HG03439 (cell line): Measurements from ENCODE around the gene C6orf89.
A peak's percentile ranks its signal among the peaks of the same experiment; 100 is the strongest.

Experiments
- ATAC-seq: cut with Tn5 transposase; IDR thresholded peaks from one replicate; pipeline ENCODE4 v1.9.1; 2021; ENCODE audit warnings: mild to moderate bottlenecking, moderate library complexity; ENCODE audit not compliant: unreplicated experiment

Gene C6orf89, protein sequence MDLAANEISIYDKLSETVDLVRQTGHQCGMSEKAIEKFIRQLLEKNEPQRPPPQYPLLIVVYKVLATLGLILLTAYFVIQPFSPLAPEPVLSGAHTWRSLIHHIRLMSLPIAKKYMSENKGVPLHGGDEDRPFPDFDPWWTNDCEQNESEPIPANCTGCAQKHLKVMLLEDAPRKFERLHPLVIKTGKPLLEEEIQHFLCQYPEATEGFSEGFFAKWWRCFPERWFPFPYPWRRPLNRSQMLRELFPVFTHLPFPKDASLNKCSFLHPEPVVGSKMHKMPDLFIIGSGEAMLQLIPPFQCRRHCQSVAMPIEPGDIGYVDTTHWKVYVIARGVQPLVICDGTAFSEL

DNA sequence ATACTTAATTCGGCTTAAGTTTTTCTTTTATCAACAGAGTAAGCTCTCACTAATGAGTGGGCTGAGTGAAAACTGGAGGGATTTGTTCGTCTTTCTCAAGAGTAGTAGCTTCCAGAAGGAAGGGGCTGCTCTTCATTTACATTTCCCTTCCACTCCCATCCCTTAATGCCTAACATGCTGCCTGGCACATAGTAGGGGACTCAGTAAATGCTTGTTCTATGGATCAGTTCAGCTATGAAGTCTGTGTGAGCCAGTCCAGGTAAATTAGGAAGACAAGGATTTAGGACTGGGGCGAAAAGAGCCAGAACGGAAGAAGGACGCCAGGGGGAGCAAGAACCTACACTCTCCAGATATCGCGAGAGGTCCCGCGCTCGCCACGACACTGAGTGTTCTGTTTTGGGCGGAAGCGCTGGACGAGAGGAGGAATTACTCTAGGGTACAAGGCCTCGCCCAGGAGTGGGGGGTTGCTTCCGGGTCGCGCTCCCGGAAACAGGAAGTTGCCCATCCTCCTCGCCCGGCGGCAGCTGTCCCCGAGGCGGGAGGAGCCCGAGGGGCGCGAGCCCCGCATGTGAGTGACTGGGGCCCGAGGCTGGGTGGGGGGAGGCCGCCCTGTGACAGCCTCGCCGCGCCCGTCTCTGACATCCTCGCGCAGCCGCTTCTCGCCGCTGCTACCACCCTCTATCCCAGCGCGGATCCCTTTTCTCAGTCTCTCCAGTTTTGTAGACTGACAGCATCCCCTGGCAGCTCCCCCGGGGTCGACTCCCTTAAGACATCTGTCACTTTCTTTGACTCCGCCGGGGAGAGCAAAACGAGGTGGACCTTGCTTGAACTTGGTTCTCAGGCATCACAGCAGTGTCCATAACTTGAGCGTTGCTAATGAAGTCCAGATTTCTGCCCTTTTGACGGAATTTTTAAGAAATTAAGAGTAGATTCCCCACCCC lies at the start of gene C6orf89:
Gene C6orf89, plus strand, starts transcription at position 492 of the 941 bp plus-strand sequence. CDS start 13,493 bp downstream, outside the sequence.
- peak; percentile 95 for ATAC-seq

DNA sequence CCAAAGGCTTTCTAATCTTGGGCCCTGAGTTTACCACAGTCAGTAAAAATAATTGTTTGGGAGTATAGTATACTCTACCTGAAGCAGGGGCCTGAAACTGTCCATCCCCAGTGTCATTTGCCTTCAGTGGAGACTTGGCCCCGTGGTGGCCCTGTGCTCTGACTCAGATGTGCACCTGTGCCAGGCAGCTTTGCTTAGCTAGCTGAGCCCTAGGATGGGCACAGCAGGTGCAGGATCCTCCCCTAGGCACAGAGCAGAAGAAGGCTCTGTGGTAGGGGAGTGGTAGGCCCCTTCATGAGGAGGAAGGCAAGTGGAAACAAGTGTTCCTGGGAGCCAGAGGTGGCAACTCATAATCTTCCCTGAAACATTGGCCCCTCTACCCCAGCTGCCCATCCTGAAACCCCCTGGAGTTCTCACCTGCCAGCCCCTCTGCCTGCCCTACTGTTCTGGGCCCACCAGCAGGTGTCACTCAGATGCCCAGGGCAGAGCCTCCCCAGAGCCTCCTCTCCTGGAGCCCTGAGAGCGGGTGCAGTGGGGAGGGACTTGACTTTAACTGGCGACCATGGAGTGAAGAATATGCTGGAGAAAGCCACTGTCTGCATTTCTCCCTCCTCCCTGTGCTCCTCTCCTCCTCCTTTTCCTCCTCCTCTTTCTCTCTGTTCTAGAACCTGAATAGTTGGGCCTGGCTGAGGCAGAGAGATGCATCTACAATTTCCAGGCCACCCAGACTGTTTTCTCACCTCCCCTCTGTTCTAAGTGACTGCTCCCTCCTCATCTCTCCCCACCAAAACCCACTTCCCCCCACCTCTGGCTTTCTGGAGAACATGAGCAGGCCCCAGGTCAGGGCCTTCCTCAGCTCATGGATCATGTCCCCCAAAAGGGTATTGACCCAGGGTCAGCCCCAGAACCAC lies 49.4 kb upstream of the C6orf89 start:
- ATAC-seq = no peak

DNA sequence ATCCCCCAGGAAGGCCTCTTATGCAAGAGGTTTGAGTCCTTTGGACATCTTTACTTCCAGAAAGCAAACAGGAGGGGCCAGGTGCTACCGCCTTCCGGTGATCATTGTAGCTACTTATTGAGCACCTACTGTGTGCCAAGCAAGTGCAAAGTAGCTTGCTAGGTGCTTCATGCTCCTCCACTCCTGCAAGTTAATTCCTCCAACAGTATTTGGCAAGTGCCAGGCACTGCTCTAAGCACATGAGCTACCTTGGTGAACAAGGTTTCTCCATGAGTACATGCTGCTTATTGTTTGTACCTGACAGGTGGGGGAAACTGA lies 48.8 kb upstream of the C6orf89 start:
- ATAC-seq = no peak

DNA sequence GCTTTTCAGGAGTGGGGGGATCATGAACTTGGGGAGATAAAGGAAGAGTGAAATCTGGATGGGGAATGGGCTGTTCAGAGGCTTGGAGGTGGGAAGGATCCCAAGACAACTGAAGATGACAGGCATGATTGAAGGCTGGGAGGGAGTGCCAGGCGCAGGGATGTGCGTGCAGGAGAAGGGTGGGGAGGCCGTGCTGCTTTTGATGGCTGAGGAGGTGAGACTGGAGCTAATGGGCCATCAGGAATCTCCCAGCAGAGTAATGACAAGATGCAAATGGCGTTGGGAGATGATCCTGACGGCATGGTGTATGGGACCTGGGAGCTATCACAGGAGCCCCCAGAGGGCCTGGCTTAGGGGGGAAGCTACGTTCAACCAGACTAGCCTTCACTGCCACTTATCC lies 48.1 kb upstream of the C6orf89 start:
- ATAC-seq = no peak

DNA sequence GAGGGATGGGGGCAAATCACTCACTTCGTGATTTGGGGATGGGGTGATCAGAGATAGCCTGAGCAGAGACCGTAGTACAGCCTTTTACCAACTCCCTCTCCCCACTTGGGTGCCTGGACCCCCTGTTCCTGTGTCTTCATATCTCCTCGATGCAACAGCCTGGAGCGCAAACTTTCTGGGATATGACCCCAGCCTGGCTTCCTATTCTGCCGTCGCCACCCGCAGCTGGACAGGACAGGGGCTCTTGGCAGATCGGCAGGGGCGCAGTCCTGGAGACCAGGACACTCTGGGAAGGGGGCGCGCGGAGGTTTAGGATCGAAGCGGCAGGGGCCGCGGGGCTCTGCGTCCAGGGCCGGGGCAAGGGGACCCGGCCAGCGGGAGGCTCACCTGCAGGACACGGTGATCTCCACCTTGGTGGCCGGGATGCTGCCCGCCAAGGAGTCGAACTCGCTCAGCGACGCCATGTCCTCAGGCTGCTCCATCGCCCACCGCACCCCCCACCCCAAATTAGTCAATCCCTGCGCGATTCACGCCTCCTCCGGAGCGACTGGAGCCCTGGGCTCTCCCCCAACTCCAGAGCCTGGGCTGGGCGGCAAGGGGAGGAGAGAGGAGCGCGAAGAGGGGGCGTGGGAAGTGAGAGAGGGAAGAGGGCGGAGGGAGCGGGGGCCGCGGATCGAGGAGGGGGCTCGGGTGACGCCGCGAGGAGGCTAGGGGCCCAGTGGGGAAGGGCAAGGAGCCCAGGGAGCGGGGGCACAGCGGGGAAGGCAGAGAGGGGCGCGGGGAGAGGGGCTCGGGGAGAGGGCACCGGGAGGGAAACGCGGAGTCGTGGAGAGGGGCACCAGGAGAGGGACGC lies 46.6 kb upstream of the C6orf89 start, which contains the start of gene CPNE5:
Gene CPNE5, minus strand, starts transcription at position 549 of the 853 bp plus-strand sequence. Its CDS starts 67 bp downstream, at position 482.
- no peak for ATAC-seq

DNA sequence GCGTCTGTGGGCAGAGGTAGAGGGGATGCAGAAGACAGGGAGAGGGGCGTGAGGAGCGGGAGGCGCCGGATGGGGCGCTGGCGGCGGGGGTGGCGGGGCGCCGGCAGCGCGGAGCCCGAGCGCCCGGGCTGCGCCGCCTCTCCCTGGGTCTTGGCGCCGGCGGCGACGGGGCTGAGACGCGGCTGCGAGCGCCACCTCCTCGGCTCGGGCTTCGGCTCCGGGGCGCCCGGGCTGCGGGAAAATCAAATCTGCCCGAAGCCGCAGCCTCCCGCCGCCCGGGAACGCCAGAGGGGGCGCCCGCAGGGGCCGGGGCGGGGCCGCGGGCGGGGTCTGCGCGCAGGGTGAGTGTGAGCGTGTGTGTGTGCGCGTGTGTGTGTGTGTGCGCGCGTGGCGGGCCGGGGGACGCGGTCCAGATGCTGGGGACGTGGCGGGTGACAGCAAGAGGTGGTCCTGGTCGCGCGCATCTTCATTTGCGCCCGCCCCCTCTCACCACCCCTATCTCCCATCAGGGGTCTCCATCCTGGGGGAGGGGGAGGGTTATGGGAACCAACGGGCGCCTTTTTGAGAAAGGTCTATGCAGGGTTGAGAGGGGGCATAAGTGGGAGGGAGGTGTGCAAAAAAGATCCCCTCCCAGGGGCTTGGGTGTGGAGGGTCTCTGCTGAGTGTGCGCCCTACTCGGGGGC lies 45.9 kb upstream of the C6orf89 start:
- no peak for ATAC-seq

DNA sequence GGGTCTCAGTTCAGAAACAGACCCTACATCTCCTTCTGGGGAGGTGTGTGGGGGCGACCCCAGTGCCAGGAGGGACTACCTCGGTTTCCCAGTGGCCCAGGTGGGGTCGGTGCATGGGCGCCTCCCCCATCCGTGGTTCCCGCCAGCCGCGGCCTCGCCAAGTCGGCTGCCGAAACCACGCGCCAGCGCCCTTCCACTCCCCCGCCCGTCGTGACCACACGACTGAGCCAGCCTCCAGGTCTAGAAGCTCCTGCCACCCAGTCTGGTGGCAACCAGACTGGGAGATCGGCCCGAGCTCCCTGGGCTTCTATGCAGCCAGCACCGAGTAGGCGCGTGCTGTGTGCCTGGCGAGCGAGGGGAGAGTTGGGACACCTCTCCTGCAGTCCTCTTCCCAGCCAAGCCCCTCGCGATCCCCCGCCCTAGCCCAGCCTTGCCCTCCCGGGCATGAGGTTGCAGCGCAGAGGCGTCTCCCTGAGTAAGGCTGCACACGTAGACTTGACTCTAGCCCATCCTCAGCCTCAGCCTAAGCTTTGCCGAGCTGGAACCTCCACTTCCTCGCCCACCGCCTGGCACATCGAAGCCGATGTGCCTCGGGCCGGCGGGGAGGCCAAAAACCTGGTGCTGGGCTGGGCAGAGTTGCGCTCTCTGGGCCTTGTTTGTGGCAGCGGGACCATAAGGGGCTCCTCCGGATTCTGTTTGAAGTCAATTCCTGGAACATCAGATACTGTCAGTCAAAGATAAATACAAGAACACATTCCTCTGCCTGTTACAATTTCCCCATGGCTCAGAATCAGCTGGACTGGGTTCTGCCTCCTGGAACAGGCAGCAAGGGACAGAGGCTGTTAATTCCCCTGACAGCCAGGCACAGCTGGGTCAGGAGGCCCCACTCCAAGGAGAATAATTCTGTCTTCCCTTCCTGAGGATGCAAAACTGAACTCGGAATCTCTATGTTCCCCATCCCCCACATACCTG lies 45.0 kb upstream of the C6orf89 start:
- ATAC-seq = no peak

DNA sequence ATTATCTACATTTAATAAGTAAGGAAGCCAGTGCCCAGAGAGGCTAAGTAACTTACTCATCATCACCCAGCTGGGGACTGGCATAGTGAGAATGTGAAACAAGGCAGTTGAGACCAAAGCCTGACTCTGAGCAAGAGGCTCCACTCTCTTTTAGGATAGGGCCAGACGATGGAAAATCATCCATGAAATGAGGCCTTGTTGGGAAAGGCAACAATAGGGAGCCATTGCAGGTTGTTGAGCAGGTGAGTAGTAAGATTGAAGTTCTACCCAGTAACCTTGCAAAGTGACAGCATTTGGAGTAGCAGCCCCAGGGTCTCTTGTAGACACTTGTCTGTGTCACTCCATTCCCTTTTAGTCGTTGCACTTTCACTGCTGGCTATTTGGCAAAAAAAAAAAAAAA lies 44.0 kb upstream of the C6orf89 start:
- ATAC-seq = no peak

DNA sequence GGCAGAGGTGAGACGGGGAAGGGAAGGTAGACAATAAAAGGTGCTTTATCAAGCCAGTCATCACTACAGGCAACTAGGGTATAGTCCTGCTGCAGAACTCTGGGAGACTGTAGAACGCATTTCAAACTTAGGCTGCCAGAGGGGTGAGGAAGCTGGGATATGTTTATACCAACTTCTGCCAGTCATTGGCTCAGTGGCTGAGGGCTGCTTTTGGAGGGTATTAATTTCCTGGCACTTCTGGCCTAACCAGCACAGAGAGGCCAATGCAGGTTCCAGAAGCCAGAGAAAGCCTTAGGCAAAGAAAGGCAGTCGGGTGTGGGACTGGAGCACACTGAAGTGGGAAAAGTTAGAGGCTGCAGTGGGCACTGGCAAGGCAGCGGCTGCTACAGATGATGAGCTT lies 42.6 kb upstream of the C6orf89 start:
- ATAC-seq = no peak

DNA sequence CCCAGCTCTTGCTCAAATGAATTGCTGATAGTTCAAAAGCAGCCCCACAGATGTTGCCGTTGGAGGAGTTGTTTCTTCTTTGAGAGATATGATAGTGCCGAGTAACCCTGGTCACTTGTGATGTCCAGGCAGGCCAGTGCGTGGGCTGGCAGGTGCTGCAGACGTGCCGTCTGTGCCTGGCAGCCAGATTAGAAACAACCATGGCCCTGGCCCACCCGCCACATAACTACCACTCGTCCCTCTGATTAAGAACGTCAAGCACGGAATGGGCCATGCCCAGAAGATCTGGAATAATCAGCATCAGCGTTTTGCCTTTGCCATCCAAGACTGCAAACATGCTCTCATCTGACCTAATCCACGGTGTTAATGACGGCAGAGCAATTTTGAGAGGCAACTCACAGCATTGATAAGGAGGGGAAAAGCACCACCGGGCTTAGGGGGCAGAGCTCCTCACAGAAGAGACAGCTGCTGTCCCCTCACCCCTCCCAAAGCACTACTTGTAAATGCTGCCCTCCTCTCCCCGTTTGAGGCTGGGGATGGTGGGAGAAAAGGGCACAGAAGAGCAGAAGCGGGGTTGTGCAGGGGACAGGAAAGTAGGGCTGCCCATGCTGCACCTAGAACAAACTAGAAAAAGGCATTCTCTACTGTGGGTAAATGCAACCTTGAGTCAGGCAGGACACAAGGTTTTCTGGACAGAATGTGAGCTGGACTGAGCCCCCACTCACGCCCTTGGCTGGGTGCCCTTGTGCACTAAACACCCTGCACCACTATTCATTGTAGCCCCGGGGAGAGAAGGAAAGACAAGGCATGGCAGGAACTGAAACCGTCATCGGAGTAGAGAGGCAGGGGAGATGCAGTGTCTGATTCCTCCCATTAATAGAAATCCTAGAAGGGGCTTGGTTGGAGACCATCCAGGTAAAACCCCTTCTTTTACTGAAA lies 41.3 kb upstream of the C6orf89 start:
- no peak for ATAC-seq

DNA sequence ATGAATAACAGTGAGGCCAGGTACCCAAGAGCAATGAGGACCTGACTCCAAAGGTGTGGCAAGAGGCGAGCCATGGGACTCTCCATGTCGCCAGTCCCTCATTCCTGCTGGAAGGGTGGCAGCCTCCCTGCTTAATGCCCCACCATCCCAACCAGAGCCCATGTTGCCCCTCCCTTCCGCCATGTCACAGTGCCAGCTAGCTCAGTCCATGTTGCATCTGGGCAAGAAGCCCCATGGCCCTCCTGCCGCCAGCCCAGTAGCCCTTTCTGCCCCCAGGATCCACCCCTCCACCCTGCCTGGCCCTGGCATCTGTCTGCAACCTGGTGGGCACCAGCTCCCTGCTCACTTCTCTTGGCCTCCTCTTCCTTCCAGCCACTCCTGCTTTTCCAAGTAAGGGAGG lies 40.5 kb upstream of the C6orf89 start:
- no peak for ATAC-seq

DNA sequence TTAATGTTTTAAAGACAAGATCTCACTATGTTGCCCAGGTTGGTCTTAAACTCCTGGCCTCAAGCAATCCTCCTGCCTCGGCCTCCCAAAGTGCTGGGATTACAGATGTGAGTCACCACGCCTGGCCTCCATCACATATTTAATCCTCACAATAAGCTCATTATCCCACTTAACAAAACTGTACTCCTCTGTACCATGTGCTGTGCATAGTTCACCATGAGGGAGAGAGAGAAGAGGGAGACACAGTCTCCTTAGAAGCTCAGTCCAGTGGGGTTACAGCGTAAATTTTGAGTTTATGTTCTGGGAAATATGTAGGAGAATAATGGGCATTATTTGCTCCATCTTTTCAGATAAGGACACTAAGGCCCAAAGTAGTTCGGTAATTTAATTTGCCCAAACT lies 38.6 kb upstream of the C6orf89 start:
- ATAC-seq = no peak

DNA sequence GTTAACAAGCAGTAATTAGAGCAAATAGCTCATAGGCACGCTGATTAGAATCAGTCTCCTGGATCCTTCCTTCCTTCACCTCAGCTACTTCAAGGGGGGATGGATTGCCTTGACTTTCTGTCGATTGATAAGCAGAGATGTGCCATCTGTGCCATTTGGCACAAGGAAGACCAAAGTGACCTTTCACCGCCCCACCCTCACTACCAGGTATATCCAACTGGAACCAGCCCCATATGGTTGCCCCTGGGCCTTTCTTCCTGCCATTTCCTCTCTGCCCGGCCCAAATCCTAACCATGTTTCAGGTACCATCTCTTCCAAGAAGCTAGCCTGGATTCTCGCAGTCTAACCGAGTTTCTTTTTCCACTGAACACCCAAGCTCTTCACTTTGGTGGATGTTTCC lies 37.8 kb upstream of the C6orf89 start:
- no peak for ATAC-seq

DNA sequence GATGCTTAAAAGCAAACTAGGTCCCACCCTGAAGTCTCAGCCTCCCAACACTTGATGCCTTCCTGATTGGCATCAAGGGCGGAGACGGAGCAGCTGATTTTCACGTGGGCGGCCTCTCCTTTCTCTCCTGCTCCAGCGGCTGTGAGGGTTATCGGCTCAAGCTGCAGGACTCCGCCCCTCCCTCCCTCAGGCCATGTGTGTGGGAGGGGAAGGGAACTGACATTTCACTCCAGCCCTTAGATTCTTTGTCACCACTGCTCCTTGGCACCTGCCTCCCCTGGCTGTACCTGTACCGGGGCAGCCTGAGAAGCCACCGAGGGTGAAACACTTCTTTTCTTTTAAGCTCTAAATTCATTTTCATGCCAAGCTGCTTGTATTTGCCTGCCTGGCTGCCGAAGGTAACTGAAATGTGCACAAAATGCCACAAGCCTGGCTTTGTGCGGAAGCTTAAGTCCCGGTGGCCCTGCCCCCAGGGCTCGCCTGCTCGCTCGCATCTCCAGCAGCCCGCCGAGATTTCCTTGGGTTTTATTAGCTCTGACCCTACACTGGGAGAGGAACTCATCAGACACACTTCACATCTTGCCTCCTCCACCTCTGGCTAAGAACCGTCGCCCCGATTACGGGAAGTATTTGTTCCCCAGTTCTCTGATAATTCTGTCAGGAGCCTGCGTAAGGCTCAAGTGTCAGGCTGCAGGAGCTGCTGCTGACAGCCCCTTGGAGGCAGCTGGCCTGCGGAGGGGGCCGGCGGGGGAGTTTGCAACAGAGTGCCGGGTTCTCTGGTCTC lies 36.9 kb upstream of the C6orf89 start:
- no peak for ATAC-seq

DNA sequence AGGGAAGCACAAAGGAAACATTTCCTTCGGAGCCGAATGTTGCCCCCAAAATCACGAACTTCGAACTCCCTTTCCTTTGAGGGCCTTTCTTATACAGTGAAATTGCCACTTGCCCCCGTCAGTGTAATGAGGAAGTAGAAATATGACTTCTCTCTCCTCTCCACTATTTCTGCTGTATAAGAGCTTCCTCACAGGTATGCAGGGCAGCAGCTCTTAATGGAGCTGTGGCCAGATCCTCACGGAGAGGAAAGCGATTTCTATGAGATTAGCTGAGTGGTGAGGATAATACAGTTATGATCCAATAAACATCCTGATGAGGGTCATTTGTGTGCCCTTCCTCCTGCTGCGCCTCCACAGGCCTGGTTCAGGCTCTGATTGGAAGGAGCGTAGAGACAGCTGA lies 35.7 kb upstream of the C6orf89 start:
- no peak for ATAC-seq

DNA sequence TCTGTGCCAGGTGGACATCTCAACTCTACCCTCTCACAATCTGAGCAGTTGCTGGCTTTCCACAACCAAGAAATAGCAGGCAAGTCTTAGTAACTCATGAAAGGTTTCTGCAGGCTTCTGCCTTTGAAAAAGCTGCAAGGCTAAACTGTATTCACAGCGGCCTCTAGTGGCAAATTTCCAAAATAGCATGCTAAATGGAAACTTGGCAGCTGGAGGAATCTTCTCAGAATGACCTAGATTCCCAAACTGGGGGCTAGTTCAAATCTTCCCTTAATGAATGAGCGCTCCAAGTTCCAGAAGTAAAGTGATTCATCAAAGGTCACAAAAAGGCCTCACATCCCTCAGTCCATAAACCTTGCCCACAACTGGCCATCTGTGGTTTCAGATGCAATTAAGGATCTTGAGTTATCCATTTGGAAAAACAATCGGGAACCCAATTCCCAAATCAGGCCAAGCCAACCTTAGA lies 34.6 kb upstream of the C6orf89 start:
- no peak for ATAC-seq
